Measurements from ENCODE around the gene YPEL2.

- TF ChIP-seq GABPA (IDR thresholded peaks at IDR 0.05; ENCODE audit: low read depth) (no peak), CTCF (IDR thresholded peaks at IDR 0.05) (no peak), USF2 (IDR thresholded peaks at IDR 0.05; ENCODE audit: borderline replicate concordance, low read depth, low read length) (no peak), RAD21 (IDR thresholded peaks at IDR 0.05; ENCODE audit: low read length) (no peak), POLR2AphosphoS5 (IDR thresholded peaks at IDR 0.05; ENCODE audit: low read depth, low read length) (no peak), FOXM1 (IDR thresholded peaks at IDR 0.05; ENCODE audit: low read depth) (no peak), TAF1 (IDR thresholded peaks at IDR 0.05; ENCODE audit: borderline replicate concordance, low read depth, low read length) (no peak), ZBTB33 (IDR thresholded peaks at IDR 0.05; ENCODE audit: borderline replicate concordance, low read depth) (no peak), EZH2phosphoT487 (IDR thresholded peaks at IDR 0.05; ENCODE audit: borderline replicate concordance, low read depth) (no peak), MXI1 (IDR thresholded peaks at IDR 0.05; ENCODE audit: low read depth, low read length) (no peak), YY1 (IDR thresholded peaks at IDR 0.05; ENCODE audit: low read depth) (no peak), CHD2 (IDR thresholded peaks at IDR 0.05; ENCODE audit: low read length, partially characterized antibody) (no peak), JUND (IDR thresholded peaks at IDR 0.05) (no peak)
Observed at GRCh38 chr17:59368218-59368857, 36.9 kb downstream of the YPEL2 start.

Data from SK-N-SH (cell line).